NCI-H82 treated with DMSO at 0.1 percent for 48 hours (cell line): ENCODE measurements around the gene SCAND1.

ENCODE experiments used
- DNase-seq: peaks from one replicate; lab custom pipeline; 2025; ENCODE audit not compliant: unreplicated experiment; lab: John Stamatoyannopoulos, UW

Gene SCAND1

GRCh38 chr20:35908007-35908406 lies 46.3 kb downstream of the SCAND1 start:
- DNase-seq: no peak

- DNase-seq: no peak
These were observed 47.1 kb downstream of the SCAND1 start for GRCh38 chr20:35907017-35907701.

GRCh38 chr20:35904982-35905663 lies 49.2 kb downstream of the SCAND1 start:
- no peak for DNase-seq

- DNase-seq: no peak
These were observed 50.5 kb downstream of the SCAND1 start for GRCh38 chr20:35903843-35904242.
